PC-3 (cell line): ENCODE measurements around the gene VWA2.

Experiments used
- CTCF ChIP-seq: fragments of 300-600 bp; sonication (generic); conservative IDR thresholded peaks from 2 replicates; pipeline ENCODE4 v1.5.1; 2017; ENCODE audit warnings: antibody characterized with exemption, low read depth, mild to moderate bottlenecking, low read length
- EZH2 ChIP-seq: fragments of 300-600 bp; sonication (generic); IDR thresholded peaks from one replicate; pipeline ENCODE4 v1.6.1; 2017; ENCODE audit warnings: antibody characterized with exemption, mild to moderate bottlenecking, low read length; ENCODE audit not compliant: unreplicated experiment
- EZH2phosphoT487 ChIP-seq: fragments of 300-600 bp; sonication (generic); IDR thresholded peaks from 2 replicates; pipeline ENCODE4 v1.6.1; 2018; ENCODE audit warnings: mild to moderate bottlenecking, antibody characterized with exemption, low read length, borderline replicate concordance

DNA sequence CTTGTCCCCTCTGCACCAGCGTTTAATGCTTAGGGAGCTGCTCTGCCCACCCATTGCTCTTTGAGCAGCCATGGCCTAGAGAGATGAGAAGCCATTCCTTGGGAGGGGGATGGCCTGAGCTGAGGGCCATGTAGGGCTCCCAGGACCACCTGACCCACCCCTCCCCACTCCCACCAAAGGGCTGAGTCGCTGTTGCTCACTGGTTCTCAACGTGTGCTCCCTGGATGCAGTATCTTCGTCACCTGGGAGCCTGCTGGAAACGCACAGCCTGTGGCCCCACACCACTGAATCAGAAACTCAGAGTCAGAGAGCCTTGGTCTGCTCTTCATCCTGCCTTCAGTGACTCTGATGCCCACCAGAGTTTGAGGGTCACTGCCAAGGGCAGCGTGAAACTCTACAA is 37.0 kb downstream of the VWA2 start:
- TF ChIP-seq CTCF (no peak), EZH2 (no peak), EZH2phosphoT487 (no peak)
